ENCODE results near the gene CCL20.

CCL20 gene

DNA sequence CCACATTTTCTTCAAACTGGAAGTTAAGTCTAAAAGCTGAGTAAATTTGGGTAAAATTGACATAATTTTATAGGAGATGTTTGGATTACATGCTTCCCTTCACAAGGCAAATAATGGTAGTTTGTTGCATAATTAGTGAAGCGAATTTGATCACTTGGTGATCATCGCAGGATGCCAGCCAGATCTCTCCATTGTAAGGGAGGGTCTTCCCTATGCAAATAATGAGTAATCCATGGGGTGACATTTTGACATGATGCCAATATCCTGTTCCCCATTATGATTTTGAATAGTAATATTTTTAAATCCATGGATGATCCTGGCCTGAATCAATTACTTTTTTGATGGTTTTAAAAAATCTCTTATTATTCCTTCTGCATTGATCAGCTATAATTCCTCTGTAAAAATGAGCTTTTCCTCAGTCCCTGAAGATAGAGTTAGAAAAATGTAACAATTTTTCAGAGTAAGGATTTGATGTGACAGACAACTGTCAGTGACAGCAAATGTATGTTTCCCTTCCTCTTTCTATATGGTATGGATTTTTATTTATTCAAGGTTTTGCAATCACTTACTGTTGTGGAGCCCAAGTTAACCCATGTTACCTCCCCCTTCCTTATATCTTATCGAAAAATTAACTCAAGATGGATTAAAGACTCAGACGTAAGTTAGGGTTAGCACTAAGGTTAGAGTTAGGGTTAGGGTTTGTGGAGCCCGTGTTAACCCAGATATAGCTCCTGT is 21.4 kb downstream of the CCL20 start:
- TF ChIP-seq, protein P1, sequence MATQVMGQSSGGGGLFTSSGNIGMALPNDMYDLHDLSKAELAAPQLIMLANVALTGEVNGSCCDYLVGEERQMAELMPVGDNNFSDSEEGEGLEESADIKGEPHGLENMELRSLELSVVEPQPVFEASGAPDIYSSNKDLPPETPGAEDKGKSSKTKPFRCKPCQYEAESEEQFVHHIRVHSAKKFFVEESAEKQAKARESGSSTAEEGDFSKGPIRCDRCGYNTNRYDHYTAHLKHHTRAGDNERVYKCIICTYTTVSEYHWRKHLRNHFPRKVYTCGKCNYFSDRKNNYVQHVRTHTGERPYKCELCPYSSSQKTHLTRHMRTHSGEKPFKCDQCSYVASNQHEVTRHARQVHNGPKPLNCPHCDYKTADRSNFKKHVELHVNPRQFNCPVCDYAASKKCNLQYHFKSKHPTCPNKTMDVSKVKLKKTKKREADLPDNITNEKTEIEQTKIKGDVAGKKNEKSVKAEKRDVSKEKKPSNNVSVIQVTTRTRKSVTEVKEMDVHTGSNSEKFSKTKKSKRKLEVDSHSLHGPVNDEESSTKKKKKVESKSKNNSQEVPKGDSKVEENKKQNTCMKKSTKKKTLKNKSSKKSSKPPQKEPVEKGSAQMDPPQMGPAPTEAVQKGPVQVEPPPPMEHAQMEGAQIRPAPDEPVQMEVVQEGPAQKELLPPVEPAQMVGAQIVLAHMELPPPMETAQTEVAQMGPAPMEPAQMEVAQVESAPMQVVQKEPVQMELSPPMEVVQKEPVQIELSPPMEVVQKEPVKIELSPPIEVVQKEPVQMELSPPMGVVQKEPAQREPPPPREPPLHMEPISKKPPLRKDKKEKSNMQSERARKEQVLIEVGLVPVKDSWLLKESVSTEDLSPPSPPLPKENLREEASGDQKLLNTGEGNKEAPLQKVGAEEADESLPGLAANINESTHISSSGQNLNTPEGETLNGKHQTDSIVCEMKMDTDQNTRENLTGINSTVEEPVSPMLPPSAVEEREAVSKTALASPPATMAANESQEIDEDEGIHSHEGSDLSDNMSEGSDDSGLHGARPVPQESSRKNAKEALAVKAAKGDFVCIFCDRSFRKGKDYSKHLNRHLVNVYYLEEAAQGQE (IDR thresholded peaks at IDR 0.05; ENCODE audit: insufficient read depth in 1 of 2, low read depth in 2 of 2, low read length in 2 of 2), result no peak
- TF ChIP-seq FOXP2 (optimal IDR thresholded peaks at IDR 0.05; ENCODE audit: borderline replicate concordance, extremely low read depth, extremely low read length, insufficient read depth) (no peak), SIN3A (IDR thresholded peaks at IDR 0.05; ENCODE audit: borderline replicate concordance, insufficient read depth, low read length) (no peak), TAF1 (IDR thresholded peaks at IDR 0.05; ENCODE audit: borderline replicate concordance, insufficient read depth, low read length) (no peak), POLR2AphosphoS5 (IDR thresholded peaks at IDR 0.05; ENCODE audit: low read depth, low read length) (no peak)

DNA sequence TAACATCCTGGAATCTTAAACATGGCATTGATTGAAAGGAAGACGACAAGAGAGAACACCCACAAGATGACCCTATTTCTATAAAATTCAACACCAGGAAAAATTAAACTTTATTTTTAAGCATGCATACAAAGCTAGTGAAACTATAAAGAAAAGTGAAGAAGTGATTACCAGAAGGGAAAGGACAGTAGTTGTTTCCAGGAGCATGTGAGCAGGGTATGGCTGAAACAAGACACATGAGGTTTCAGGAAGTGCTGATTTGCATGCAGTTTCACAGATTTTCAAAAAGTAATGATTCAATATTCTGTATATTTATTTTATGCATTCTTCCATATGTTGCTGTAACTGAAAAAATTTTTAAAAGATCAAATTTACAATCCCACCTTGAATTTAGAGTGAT is 33.2 kb downstream of the CCL20 start:
- TF ChIP-seq POLR2AphosphoS5 (IDR thresholded peaks at IDR 0.05; ENCODE audit: low read depth, low read length) (no peak), SIN3A (IDR thresholded peaks at IDR 0.05; ENCODE audit: borderline replicate concordance, insufficient read depth, low read length) (no peak), TAF1 (IDR thresholded peaks at IDR 0.05; ENCODE audit: borderline replicate concordance, insufficient read depth, low read length) (no peak), FOXP2 (optimal IDR thresholded peaks at IDR 0.05; ENCODE audit: borderline replicate concordance, extremely low read depth, extremely low read length, insufficient read depth) (no peak)
- TF ChIP-seq, protein P1 (IDR thresholded peaks at IDR 0.05; ENCODE audit: insufficient read depth in 1 of 2, low read depth in 2 of 2, low read length in 2 of 2), result no peak

DNA sequence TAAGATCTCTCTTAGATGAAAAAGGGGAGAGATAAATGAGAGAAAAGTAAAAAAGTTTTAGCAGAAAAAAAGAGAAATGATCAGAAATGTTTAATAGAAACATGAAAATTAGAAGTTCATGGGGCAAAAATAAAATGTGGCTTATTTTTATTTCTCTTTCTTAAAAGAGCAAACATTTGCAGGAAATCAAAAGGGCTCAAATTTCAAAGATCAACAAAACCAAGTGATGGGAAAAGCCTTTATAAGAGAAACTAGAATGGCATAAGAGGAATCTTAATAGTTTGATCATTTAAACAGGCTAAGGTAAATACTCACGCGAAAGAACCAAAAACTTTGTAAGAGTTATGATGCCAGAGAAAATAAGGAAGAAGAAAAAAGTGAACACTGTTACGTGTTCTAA is 34.5 kb downstream of the CCL20 start:
- TF ChIP-seq POLR2AphosphoS5 (IDR thresholded peaks at IDR 0.05; ENCODE audit: low read depth, low read length) (no peak), SIN3A (IDR thresholded peaks at IDR 0.05; ENCODE audit: borderline replicate concordance, insufficient read depth, low read length) (no peak), FOXP2 (optimal IDR thresholded peaks at IDR 0.05; ENCODE audit: borderline replicate concordance, extremely low read depth, extremely low read length, insufficient read depth) (no peak), TAF1 (IDR thresholded peaks at IDR 0.05; ENCODE audit: borderline replicate concordance, insufficient read depth, low read length) (no peak)
- TF ChIP-seq, protein P1 (IDR thresholded peaks at IDR 0.05; ENCODE audit: insufficient read depth in 1 of 2, low read depth in 2 of 2, low read length in 2 of 2), result no peak

DNA sequence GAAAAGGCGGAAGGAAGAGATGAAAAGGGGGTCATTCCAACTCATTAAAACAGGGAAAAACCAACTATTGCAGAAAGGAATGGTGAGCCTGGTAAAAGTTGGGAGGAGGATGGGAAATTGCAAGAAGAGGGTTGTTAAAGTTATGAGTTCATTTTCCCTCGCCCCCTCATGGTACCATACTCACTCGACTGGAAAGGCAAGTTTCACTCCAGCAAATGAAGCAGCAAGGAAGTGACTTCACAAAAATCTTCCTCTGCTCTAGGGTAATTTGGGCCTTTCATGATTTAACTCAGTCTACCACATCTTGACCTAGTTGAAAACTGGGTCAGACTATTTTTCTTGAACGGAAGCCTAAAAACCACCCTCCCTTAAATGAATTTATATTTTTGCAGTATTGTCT is 34.9 kb downstream of the CCL20 start:
- TF ChIP-seq SIN3A (IDR thresholded peaks at IDR 0.05; ENCODE audit: borderline replicate concordance, insufficient read depth, low read length) (no peak), FOXP2 (optimal IDR thresholded peaks at IDR 0.05; ENCODE audit: borderline replicate concordance, extremely low read depth, extremely low read length, insufficient read depth) (no peak), POLR2AphosphoS5 (IDR thresholded peaks at IDR 0.05; ENCODE audit: low read depth, low read length) (no peak)
- TF ChIP-seq, protein P1 (IDR thresholded peaks at IDR 0.05; ENCODE audit: insufficient read depth in 1 of 2, low read depth in 2 of 2, low read length in 2 of 2), result no peak

All from PFSK-1 (cell line).